HS-27A (cell line): ENCODE measurements around the gene DEAF1.
"Not testable (repeated sequence)": the region's sequence is repeated elsewhere in the genome, so short reads cannot be mapped to it uniquely, and the experiment has no call there.

Experiments
- DNase-seq: peaks from one replicate; pipeline ENCODE4 v3.0.0-alpha.2; 2012; ENCODE audit warnings: low read depth, missing footprints

DEAF1 gene

GRCh38 chr11:701741-702461 lies 6.9 kb upstream of the DEAF1 start:
- no peak for DNase-seq

- DNase-seq: no peak
These were observed 4.7 kb upstream of the DEAF1 start for GRCh38 chr11:699753-700152.

- DNase-seq: no peak
These were observed 4.1 kb upstream of the DEAF1 start for GRCh38 chr11:699116-699508.

- DNase-seq: no peak
These were observed 3.6 kb upstream of the DEAF1 start for GRCh38 chr11:698493-699115.

GRCh38 chr11:697811-698311 lies 2.8 kb upstream of the DEAF1 start:
- DNase-seq: no peak

GRCh38 chr11:696955-697491 lies 2.0 kb upstream of the DEAF1 start:
- DNase-seq: no peak

GRCh38 chr11:695538-696248 lies 671 bp upstream of the DEAF1 start, which contains the start of gene TMEM80:
Gene TMEM80, plus strand, starts transcription at chr11:695816. Its CDS starts 12 bp downstream, at chr11:695828.
- peak; percentile 95 for DNase-seq

- DNase-seq: no peak
These were observed 191 bp upstream of the DEAF1 start for GRCh38 chr11:695288-695537.

- no peak for DNase-seq
These were observed 997 bp downstream of the DEAF1 start for GRCh38 chr11:693887-694562.

GRCh38 chr11:693415-693831 lies 1.6 kb downstream of the DEAF1 start:
- DNase-seq: no peak

- DNase-seq: no peak
These were observed 2.1 kb downstream of the DEAF1 start for GRCh38 chr11:692824-693414.

- no peak for DNase-seq
These were observed 3.1 kb downstream of the DEAF1 start for GRCh38 chr11:691710-692590.

- DNase-seq: no peak
These were observed 4.0 kb downstream of the DEAF1 start for GRCh38 chr11:690738-691633.

GRCh38 chr11:690244-690643 lies 4.8 kb downstream of the DEAF1 start:
- DNase-seq: not testable (repeated sequence)

GRCh38 chr11:689625-690024 lies 5.4 kb downstream of the DEAF1 start:
- no peak for DNase-seq

GRCh38 chr11:688681-689080 lies 6.3 kb downstream of the DEAF1 start:
- no peak for DNase-seq

- DNase-seq: no peak
These were observed 7.3 kb downstream of the DEAF1 start for GRCh38 chr11:687751-688150.

- no peak for DNase-seq
These were observed 8.4 kb downstream of the DEAF1 start for GRCh38 chr11:686451-687243.

- DNase-seq: no peak
These were observed 14.1 kb downstream of the DEAF1 start for GRCh38 chr11:680970-681369.
